ENCODE measurements around the gene PIGK.

The PIGK gene

GRCh38 chr1:77047575-77047974 lies 171.7 kb downstream of the PIGK start:
- no peaks in the 10 kb centered on the region for H3K36me3 ChIP-seq (ENCODE audit: control insufficient read depth in 1 of 2, insufficient read depth in 2 of 2, low read depth in 1 of 2, low read length in 2 of 2)
- H4K91ac ChIP-seq (ENCODE audit: low read length) = no peak overlapping the region
- no peak overlapping the region for H3K23ac ChIP-seq (ENCODE audit: low read length in 2 of 2)
- H3K18ac ChIP-seq (ENCODE audit: low read depth in 1 of 2, low read length in 2 of 2) = no peak overlapping the region
- no peak overlapping the region for H3K9ac ChIP-seq (ENCODE audit: low read length)
- no peak overlapping the region for H2AFZ ChIP-seq (ENCODE audit: low read depth, low read length)
- H3K4me3 ChIP-seq (ENCODE audit: insufficient read depth in 1 of 2, low read depth in 1 of 2, low read length in 2 of 2) = no peak overlapping the region
- no peak for DNase-seq
- H3K4me2 ChIP-seq (ENCODE audit: low read length, poor library complexity, severe bottlenecking) = no peak overlapping the region
- no peak overlapping the region for H2BK120ac ChIP-seq (ENCODE audit: low read depth, low read length)
- no peak overlapping the region for H3K14ac ChIP-seq (ENCODE audit: low read length in 2 of 2)
- H2BK12ac ChIP-seq (ENCODE audit: low read length in 2 of 2) = no peak overlapping the region
- H3K27me3 ChIP-seq (ENCODE audit: control insufficient read depth in 1 of 2, insufficient read depth in 1 of 2, low read length in 2 of 2) = peaks cover 5 to 11% of the 10 kb centered on the region in 2 experiments
- H2AK5ac ChIP-seq (ENCODE audit: low read length, severe bottlenecking) = no peak overlapping the region
- no peak overlapping the region for H4K8ac ChIP-seq (ENCODE audit: low read length)
- H3K79me1 ChIP-seq (replicated peaks; ENCODE audit: low read length, poor library complexity, severe bottlenecking) = no peaks in the 10 kb centered on the region
- H3K4me1 ChIP-seq (ENCODE audit: control insufficient read depth, insufficient read depth, low read depth, low read length) = no peaks in the 10 kb centered on the region
- no peak overlapping the region for H3K27ac ChIP-seq (ENCODE audit: low read length, poor library complexity, severe bottlenecking)
- H3K4ac ChIP-seq (ENCODE audit: low read depth in 1 of 2, low read length in 2 of 2) = no peak overlapping the region
- H2BK15ac ChIP-seq (ENCODE audit: low read depth, poor library complexity, severe bottlenecking) = no peak overlapping the region
- H3K9me3 ChIP-seq (ENCODE audit: control insufficient read depth, low read length) = no peaks in the 10 kb centered on the region
- no peak overlapping the region for H2BK5ac ChIP-seq (ENCODE audit: low read depth, low read length, poor library complexity, severe bottlenecking)
- no CpG with 5 or more reads among the region's 1 CpG for WGBS

GRCh38 chr1:77044133-77044849 lies 174.9 kb downstream of the PIGK start:
- no peak for DNase-seq
- Histone ChIP-seq H3K4me2 (ENCODE audit: low read length, poor library complexity, severe bottlenecking) (no peak overlapping the region), H2BK120ac (ENCODE audit: low read depth, low read length) (no peak overlapping the region), H3K79me1 (replicated peaks; ENCODE audit: low read length, poor library complexity, severe bottlenecking) (no peaks in the 10 kb centered on the region), H3K9me3 (ENCODE audit: control insufficient read depth, low read length) (no peaks in the 10 kb centered on the region), H3K23ac (ENCODE audit: low read length in 2 of 2) (no peak overlapping the region), H2BK15ac (ENCODE audit: low read depth, poor library complexity, severe bottlenecking) (no peak overlapping the region), H2BK12ac (ENCODE audit: low read length in 2 of 2) (no peak overlapping the region), H3K27ac (ENCODE audit: low read length, poor library complexity, severe bottlenecking) (no peak overlapping the region), H3K4me1 (ENCODE audit: control insufficient read depth, insufficient read depth, low read depth, low read length) (no peaks in the 10 kb centered on the region), H2AFZ (ENCODE audit: low read depth, low read length) (no peak overlapping the region), H2AK5ac (ENCODE audit: low read length, severe bottlenecking) (no peak overlapping the region), H3K4ac (ENCODE audit: low read depth in 1 of 2, low read length in 2 of 2) (no peak overlapping the region), H2BK5ac (ENCODE audit: low read depth, low read length, poor library complexity, severe bottlenecking) (no peak overlapping the region), H4K91ac (ENCODE audit: low read length) (no peak overlapping the region), H4K8ac (ENCODE audit: low read length) (no peak overlapping the region), H3K36me3 (ENCODE audit: control insufficient read depth in 1 of 2, insufficient read depth in 2 of 2, low read depth in 1 of 2, low read length in 2 of 2) (no peaks in the 10 kb centered on the region), H3K9ac (ENCODE audit: low read length) (no peak overlapping the region), H3K4me3 (ENCODE audit: insufficient read depth in 1 of 2, low read depth in 1 of 2, low read length in 2 of 2) (no peak overlapping the region), H3K14ac (ENCODE audit: low read length in 2 of 2) (no peak overlapping the region), H3K18ac (ENCODE audit: low read depth in 1 of 2, low read length in 2 of 2) (no peak overlapping the region), H3K27me3 (ENCODE audit: control insufficient read depth in 1 of 2, insufficient read depth in 1 of 2, low read length in 2 of 2) (peaks cover 5 to 11% of the 10 kb centered on the region in 2 experiments)
- 91% methylated on average over 20 of the region's 20 CpGs for WGBS

- no peak overlapping the region for H3K9ac ChIP-seq (ENCODE audit: low read length)
- H2AFZ ChIP-seq (ENCODE audit: low read depth, low read length) = no peak overlapping the region
- no peak overlapping the region for H3K4ac ChIP-seq (ENCODE audit: low read depth in 1 of 2, low read length in 2 of 2)
- H3K79me1 ChIP-seq (replicated peaks; ENCODE audit: low read length, poor library complexity, severe bottlenecking) = no peaks in the 10 kb centered on the region
- no peak overlapping the region for H2AK5ac ChIP-seq (ENCODE audit: low read length, severe bottlenecking)
- no peak overlapping the region for H2BK15ac ChIP-seq (ENCODE audit: low read depth, poor library complexity, severe bottlenecking)
- H3K14ac ChIP-seq (ENCODE audit: low read length in 2 of 2) = no peak overlapping the region
- H3K18ac ChIP-seq (ENCODE audit: low read depth in 1 of 2, low read length in 2 of 2) = no peak overlapping the region
- no peak overlapping the region for H4K8ac ChIP-seq (ENCODE audit: low read length)
- H3K9me3 ChIP-seq (ENCODE audit: control insufficient read depth, low read length) = no peaks in the 10 kb centered on the region
- no peak for DNase-seq
- H3K27ac ChIP-seq (ENCODE audit: low read length, poor library complexity, severe bottlenecking) = no peak overlapping the region
- no peak overlapping the region for H3K23ac ChIP-seq (ENCODE audit: low read length in 2 of 2)
- no peak overlapping the region for H3K4me2 ChIP-seq (ENCODE audit: low read length, poor library complexity, severe bottlenecking)
- no peak overlapping the region for H2BK5ac ChIP-seq (ENCODE audit: low read depth, low read length, poor library complexity, severe bottlenecking)
- no peaks in the 10 kb centered on the region for H3K27me3 ChIP-seq (ENCODE audit: control insufficient read depth in 1 of 2, insufficient read depth in 1 of 2, low read length in 2 of 2)
- 77% methylated on average over 3 of the region's 3 CpGs for WGBS
- H3K4me3 ChIP-seq (ENCODE audit: insufficient read depth in 1 of 2, low read depth in 1 of 2, low read length in 2 of 2) = no peak overlapping the region
- no peaks in the 10 kb centered on the region for H3K36me3 ChIP-seq (ENCODE audit: control insufficient read depth in 1 of 2, insufficient read depth in 2 of 2, low read depth in 1 of 2, low read length in 2 of 2)
- H4K91ac ChIP-seq (ENCODE audit: low read length) = no peak overlapping the region
- no peak overlapping the region for H2BK120ac ChIP-seq (ENCODE audit: low read depth, low read length)
- no peak overlapping the region for H2BK12ac ChIP-seq (ENCODE audit: low read length in 2 of 2)
- H3K4me1 ChIP-seq (ENCODE audit: control insufficient read depth, insufficient read depth, low read depth, low read length) = no peaks in the 10 kb centered on the region
Observed at GRCh38 chr1:77040826-77041225, 178.4 kb downstream of the PIGK start.

GRCh38 chr1:77039739-77040138 lies 179.5 kb downstream of the PIGK start:
- Histone ChIP-seq H4K91ac (ENCODE audit: low read length) (no peak overlapping the region), H2AFZ (ENCODE audit: low read depth, low read length) (no peak overlapping the region), H2BK15ac (ENCODE audit: low read depth, poor library complexity, severe bottlenecking) (no peak overlapping the region), H4K8ac (ENCODE audit: low read length) (no peak overlapping the region), H3K23ac (ENCODE audit: low read length in 2 of 2) (no peak overlapping the region), H2BK120ac (ENCODE audit: low read depth, low read length) (no peak overlapping the region), H3K4me2 (ENCODE audit: low read length, poor library complexity, severe bottlenecking) (no peak overlapping the region), H3K14ac (ENCODE audit: low read length in 2 of 2) (no peak overlapping the region), H3K4me3 (ENCODE audit: insufficient read depth in 1 of 2, low read depth in 1 of 2, low read length in 2 of 2) (no peak overlapping the region), H2AK5ac (ENCODE audit: low read length, severe bottlenecking) (no peak overlapping the region), H3K4ac (ENCODE audit: low read depth in 1 of 2, low read length in 2 of 2) (no peak overlapping the region), H3K36me3 (ENCODE audit: control insufficient read depth in 1 of 2, insufficient read depth in 2 of 2, low read depth in 1 of 2, low read length in 2 of 2) (no peaks in the 10 kb centered on the region), H3K18ac (ENCODE audit: low read depth in 1 of 2, low read length in 2 of 2) (no peak overlapping the region), H2BK12ac (ENCODE audit: low read length in 2 of 2) (no peak overlapping the region), H2BK5ac (ENCODE audit: low read depth, low read length, poor library complexity, severe bottlenecking) (no peak overlapping the region), H3K4me1 (ENCODE audit: control insufficient read depth, insufficient read depth, low read depth, low read length) (no peaks in the 10 kb centered on the region), H3K27me3 (ENCODE audit: control insufficient read depth in 1 of 2, insufficient read depth in 1 of 2, low read length in 2 of 2) (no peaks in the 10 kb centered on the region), H3K27ac (ENCODE audit: low read length, poor library complexity, severe bottlenecking) (no peak overlapping the region), H3K9me3 (ENCODE audit: control insufficient read depth, low read length) (no peaks in the 10 kb centered on the region), H3K79me1 (replicated peaks; ENCODE audit: low read length, poor library complexity, severe bottlenecking) (no peaks in the 10 kb centered on the region), H3K9ac (ENCODE audit: low read length) (no peak overlapping the region)
- DNase-seq = peak; percentile 87
- WGBS = 47% methylated on average over 8 of the region's 8 CpGs
